Breast epithelium (tissue), 3 donors: Measurements from ENCODE around the gene UBAP1.

Source experiments
- CTCF ChIP-seq, 3 donors: fragments of 450-650 bp; IDR thresholded peaks; one replicate each; pipeline ENCODE4 v1.5.1; 2016 to 2017; ENCODE audit warnings: antibody characterized with exemption in 3 of 3, mild to moderate bottlenecking in 3 of 3, moderate library complexity in 3 of 3
- POLR2AphosphoS5 ChIP-seq, 3 donors: sonication (generic); formaldehyde crosslinking; IDR thresholded peaks; one replicate each; pipeline ENCODE4 v1.6.1; 2017; ENCODE audit warnings: antibody characterized with exemption in 3 of 3

- TF ChIP-seq POLR2AphosphoS5 (IDR thresholded peaks at IDR 0.05): no peak
- no peak for TF ChIP-seq CTCF (IDR thresholded peaks at IDR 0.05)
Measured at GRCh38 chr9:34219421-34219820, 40.6 kb downstream of the UBAP1 start.
